Measurements from ENCODE around the gene SANBR.
"Not testable (repeated sequence)": the region's sequence is repeated elsewhere in the genome, so short reads cannot be mapped to it uniquely, and the experiment has no call there.

The SANBR gene

DNA sequence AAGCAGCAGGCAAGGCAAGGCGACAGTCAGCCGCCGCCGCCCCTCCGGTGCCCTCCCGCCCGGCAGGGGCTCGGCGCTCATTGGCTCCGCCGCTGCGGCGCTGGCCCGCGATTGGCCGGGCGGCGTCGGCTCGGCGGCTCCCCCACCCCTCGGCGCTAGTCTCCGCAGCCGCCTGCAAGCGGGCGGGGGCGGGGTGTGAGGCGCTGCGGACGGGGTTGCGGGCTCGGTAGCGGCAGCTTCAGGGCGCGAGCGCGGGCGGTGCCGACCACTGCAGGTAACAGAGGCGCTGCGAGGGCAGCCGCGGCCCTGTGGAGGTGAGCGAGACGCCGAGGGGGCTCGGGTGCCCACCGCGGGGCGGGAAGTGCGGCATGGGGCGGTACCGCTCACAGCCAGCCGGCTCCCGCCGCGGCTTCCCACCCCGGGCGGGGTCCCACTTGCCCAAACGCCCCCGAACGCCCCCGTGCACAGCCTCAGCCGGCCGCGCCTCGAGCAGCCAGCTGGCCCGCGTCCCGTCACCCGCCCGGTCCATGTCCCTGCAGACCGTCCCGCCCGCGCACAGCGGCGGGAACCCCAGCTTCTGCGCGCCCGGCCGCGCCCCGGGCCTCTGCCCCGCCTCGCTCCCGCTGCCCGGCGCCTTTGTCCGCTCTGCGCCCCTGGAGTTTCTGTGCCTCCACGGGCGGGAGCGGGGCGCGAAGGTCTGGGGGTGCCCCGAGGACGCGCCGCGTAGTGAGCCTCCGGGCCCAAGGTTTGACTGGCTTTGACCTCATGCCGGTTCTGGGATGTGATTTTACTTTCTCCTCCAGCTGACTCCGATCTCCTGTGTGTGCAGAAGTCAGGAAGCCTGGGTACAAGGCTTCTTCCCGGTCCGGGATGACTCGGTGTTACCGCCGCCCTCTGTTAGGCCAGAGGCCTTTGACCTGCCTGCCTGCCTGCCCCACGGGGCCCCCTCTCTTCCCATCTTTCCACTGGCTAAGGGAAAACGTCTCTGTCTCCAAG is at the start of gene SANBR:
SANBR (plus strand) TSS at position 158 of the 996 bp plus-strand sequence. CDS start 4,480 bp downstream, outside the sequence.
- DNase-seq, result peak; percentile 87

DNA sequence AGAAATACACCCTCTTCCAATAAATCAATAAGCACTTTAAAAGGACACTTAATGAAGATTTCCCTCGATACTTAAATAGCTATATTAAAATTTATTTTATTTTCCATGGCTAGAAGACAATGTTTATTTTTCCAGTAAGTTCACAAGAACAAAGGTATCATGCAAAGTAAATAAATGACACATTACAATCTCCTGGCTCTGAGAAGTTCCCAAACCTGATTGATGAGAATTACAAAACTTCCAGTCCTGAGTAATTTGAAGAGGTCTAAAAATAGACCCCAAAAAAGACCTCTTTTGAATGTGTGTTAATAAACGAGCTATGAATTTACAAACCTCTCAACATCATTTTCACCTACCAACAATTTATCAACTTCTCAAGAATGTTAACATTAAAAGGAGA is 49.7 kb upstream of the SANBR start:
- no peak for DNase-seq

DNA sequence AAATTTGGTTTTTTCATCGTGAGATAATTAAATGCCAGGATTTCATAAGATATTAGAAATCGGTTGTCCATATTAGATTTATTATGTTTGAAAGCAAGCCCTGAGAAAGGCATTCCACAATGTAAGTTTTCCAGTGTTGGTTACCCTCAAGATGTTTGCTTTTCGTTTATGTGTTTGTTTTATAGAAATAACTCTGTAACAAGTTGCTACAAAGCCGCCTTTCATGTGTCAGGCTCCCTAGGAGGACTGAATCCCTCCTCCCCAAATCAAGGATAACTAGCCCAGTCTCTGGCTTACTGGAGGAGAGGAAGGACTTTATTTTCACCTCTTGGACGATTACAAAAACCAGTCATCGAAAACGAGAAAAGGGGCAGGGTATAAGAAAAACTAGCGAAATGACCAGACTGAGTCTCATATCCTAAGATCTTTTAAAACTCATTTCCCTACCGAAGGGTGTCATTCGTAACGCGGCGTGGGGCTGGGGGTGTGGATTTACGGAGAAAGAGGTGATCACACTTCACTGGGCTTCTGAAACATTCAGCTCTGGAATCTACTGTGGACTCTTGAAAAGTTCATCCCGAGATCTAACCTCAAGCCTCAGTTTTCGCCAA is 49.2 kb upstream of the SANBR start:
- DNase-seq, result no peak

DNA sequence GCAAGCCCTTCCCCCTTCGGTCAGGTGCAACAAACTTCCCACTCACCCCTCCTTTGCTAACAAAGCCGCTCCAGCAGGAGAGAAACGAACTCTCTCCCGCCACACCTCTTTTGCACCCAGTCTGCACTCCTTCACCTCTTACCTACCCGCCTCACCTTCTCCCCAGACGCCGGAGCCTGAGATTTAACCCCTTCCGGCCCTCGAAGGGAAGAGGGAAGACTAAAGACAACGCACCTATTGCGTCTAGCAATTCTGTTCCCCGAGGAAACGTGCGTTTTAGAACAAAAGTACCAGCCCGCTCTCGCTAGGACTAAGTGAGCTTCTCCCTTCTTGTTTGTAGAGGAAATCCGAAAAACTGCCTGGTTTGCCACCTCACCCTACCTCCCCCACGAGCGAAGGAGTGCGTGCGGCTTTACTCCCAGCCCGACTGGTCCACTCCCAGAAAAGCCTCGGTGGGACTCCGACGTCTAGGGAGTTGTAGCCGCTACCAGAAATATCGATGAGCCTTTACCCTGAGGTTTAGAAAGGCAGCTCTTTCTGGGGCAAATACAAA is 48.6 kb upstream of the SANBR start:
- peak; percentile 65 for DNase-seq

DNA sequence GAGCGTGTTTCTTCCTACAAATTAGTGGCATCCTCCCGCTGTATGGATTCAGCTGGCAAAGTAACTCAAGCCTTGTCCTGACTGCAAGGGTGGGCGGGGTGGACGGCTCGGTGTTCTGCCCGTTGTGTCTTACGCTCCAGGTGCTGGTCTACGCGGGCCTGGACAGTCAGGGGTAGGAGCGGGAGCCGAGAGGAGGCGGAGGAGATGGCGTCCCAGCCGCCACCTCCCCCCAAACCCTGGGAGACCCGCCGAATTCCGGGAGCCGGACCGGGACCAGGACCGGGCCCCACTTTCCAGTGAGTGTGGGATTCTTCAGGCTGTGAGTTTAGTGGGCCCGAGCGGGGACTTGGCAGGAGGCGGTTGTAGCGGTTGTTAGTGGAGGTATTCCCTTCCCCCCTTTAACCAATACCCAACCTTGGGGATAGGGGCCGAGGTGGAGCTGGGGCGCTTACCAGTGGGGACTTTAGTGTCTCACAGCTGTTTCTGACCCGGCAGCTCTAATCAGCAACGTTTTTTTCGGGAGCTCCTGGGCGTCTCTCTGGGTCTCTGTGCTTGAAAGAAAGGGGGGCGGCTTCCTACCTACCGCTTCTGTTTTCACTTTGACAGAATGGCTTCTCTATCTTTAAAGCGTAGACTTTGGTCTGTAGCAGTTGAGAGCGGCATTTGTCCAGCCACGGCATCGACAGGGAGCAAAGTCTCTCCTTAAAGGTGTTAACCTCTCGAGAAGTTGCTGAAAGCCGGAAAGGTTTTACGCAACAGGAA is 47.9 kb upstream of the SANBR start, which contains the start of the genes PEX13 and PUS10:
PEX13 (plus strand) TSS at position 165 of the 762 bp plus-strand sequence; CDS start at position 205, 40 bp downstream.
PUS10 (minus strand) TSS at position 700 of the 762 bp plus-strand sequence. CDS start 6,365 bp downstream, outside the sequence.
- DNase-seq, result peak; percentile 63

DNA sequence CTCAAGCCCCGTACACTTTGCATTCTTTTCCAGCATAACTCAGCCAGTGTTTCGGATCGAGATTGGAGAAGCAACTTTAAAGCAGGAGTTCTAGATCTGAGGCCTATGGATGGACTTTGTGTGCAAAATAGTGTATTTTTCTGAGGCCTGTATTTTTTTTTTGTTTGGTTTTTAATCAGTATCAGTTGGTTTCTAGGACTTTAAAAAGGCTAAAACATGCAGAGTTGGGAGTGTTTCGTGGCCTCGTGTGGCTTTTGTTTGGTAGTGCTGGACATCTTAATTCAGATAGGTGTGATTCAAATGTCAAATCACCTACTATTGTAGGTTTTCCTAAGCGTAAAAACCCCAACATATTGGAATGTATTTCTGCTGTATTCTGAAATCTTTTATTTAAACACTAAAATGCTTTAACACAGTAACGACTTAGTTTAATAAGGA is 47.3 kb upstream of the SANBR start:
- DNase-seq, result no peak

DNA sequence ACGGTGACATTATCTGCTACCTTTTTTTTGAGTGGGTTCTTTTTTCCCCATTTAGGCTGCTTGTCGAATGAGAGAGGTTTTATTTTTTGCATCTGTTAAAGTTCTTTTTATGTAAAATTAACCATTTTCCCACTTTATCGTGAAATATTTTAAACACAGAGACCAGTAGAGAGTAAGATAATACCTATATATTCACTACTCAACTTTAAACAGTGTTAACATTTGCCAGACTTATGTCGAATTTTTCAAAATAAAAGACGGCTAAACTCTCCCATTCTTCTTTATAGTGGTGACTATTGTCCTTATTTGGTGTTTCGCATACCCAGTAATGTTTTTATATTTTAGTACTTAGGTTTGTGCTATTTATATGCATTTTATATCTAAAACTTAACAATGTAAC is 46.9 kb upstream of the SANBR start:
- no peak for DNase-seq

DNA sequence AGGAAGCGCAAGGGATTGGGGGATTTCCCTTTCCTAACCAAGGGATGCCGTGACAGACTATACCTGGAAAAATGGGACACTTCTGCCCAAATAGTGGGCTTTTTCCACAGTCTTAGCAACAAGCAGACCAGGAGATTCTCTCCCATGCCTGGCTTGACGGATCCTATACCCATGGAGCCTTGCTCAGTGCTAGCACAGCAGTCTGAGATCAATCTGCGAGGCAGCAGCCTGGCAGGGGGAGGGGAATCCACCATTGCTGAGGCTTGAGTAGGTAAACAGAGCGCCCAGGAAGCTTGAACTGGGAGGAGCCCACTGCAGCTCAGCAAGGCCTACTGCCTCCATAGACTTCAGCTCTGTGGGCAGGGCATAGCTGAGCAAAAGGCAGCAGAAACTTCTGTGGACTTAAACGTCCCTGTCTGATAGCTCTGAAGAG is 44.4 kb upstream of the SANBR start:
- DNase-seq, result no peak

DNA sequence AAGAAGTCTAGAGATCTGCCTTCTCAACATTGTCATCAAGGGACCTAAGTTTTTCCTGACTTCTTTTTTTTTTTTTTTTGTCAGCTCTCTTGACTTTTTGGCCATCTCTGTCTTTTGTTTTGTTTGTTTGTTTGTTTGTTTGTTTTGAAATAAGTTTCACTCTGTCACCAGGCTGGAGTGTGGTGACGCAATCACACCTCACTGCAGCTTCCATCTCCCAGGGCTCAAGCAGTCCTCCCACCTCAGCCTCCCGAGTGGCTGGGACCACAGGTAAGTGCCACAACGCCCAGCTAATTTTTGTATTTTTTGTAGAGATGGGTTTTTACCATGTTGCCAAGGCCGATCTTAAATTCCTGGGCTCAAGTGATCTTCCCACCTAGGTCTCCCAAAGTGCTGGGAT is 42.0 kb upstream of the SANBR start:
- no peak for DNase-seq

DNA sequence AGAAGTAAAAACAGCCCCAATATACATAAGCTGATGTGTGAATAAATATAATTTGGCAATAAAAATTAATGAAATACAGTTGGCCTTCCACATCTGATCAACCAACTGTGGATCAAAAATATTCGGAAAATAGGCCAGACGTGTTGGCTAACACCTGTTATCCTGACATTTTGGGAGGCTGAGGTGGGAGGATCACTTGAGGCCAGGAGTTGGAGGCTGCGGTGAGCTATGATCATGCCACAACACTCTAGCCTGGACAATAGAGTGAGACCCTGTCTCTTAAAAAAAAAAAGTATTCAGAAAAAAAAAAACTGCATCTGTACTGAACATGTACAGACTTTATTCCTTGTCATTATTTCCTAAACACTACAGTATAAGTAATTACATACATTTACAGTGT is 36.1 kb upstream of the SANBR start:
- DNase-seq, result no peak

DNA sequence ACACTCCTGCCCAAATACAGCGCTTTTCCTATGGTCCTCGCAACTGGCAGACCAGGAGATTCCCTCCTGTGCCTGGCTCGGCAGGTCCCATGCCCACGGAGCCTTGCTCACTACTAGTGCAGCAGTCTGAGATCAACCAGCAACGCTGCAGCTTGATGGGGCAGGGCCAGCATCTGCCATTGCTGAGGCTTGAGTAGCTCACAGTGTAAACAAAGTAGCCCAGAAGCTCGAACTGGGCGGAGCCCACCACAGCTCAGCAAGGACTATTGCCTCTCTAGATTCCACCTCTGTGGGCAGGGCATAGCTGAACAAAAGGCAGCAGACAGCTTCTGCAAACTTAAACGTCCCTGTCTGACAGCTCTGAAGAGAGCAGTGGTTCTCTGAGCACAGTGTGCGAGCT is 31.1 kb upstream of the SANBR start:
- DNase-seq, result not testable (repeated sequence)

DNA sequence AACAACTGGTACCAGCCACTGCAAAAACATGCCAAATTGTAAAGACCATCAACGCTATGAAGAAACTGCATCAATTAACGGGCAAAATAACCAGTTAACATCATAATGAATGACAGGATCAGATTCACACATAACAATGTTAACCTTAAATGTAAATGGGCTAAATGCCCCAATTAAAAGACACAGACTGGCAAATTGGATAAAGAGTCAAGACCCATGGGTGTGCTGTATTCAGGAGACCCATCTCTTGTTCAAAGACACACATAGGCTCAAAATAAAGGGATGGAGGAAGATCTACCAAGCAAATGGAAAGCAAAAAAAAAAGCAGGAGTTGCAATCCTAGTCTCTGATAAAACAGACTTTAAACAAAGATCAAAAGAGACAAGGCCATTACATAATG is 29.0 kb upstream of the SANBR start:
- DNase-seq, result not testable (repeated sequence)

DNA sequence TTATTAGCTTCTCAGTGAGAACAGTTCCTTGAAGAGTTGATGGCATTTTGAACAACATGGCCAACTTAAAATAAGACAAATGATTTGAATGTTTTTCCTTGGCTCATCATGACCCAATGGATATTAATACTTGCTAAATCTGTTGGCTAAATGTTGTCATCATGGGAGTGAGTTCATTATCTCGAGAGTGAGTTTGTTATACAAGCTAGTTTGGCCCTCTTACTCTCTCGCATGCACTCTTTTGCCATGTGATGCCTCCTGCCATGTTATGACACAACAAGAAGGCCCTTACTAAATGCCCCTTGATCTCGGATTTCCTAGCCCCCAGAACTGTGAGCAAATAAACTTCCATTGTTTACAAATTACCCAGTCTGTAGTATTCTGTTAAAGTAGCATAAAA is 22.9 kb upstream of the SANBR start:
- DNase-seq, result no peak

DNA sequence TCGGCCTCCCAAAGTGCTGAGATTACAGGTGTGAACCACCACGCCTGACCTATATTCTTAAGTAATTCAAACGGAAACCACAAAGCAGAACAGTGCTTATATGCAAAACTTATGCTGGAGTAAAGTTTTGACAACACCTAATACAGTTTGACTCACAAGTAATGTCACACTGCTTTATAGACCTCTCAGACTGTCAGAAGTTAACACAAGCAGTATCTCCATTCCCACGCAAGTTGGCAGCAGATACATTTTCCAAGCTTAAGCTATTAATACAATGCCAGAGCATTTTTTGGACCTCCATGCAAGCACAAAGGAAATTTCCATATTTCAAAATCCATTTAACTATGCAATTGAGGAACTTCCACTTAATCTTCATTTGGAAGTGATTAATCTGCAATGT is 21.0 kb upstream of the SANBR start:
- no peak for DNase-seq

DNA sequence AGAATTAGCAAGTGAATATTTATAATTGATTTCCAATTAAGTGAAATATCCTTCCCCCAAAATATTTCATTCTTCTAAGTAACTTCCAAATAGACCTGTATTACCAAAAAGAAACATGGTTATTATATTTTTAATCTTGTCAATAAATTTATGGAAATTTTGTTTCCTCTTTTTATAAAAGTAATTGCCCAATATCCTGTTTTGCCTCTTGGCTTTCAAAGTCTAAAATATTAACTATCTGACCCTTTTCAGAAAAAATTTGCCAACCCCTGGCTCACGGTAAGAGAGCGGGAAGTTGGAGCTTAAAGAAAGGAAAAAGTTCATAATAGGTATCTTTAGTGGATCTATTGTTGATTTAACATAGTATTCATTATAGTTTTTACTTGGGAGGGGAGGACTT is 20.4 kb upstream of the SANBR start:
- DNase-seq, result no peak

DNA sequence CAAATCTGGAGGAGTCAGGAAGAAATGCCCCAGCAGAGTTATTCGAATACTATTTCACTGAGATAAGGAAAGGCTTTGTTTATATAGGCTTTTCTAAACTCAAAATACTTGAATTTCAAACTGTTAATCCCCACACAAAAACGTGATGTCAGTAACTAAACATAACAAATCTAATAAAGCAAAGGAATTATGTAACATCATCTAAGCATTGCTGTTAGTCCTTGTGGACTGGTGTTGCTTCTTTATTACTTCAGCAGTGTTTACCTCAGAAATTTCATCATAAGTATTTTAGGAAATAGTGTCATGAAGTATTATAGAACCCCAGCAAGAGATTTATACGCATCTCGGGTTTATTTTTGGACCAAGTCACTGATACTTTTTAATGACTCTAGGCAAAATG is 19.7 kb upstream of the SANBR start:
- DNase-seq, result no peak

DNA sequence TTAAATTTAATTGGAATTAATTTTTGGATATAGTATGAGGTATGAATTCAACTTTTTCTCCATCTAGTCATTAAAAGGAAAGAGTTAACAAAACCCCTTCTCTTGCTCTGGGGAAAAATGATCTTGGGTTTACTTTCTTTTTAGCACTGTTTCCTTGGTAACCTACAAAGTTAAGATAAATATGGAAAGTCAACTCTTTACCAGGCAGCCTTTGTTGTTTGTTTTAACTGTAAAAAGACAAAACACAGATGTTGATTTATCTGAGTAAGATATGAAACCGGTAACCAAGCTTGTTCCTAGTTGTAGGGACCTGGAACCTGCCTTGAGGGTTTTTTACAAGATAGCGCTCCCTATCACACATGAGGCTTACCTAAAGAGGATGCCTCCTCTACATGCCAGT is 10.1 kb upstream of the SANBR start:
- DNase-seq, result no peak

DNA sequence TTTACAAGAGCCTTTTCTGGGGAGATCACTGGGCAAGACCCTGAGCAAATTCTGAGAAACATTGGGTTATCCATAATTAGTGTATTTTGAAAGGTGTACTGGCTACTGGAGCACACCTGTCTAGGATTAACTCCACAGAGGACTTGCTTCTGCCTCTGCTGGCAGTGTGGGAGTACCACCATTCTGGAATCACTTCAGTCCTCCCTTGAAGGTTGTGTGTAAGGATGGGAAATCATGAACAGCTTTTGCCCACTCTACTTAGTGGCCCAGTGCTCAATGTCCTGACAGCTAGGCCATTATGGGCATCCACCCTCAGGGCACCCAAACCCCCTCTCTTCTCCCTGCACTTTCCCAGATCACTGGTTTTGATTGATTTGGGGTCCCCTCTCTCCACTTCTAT is 8.1 kb upstream of the SANBR start:
- DNase-seq, result no peak

DNA sequence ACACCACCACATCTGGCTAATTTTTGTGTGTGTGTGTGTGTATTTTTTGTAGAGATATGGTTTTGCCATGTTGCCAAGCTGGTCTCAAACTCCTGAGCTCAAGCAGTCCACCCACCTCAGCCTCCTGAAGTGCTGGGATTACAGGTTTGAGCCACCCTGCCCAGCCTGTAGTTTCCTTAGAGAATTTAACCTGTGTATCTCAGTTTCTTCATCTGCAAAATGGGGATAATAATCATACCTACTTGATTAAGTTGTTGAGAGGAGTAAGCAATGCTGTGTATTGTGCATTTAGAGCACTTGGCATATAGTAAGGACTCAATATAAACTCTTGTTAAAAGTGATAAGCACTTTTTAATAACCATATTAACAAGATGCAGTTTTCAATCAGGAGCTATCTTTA is 6.3 kb upstream of the SANBR start:
- DNase-seq, result no peak

DNA sequence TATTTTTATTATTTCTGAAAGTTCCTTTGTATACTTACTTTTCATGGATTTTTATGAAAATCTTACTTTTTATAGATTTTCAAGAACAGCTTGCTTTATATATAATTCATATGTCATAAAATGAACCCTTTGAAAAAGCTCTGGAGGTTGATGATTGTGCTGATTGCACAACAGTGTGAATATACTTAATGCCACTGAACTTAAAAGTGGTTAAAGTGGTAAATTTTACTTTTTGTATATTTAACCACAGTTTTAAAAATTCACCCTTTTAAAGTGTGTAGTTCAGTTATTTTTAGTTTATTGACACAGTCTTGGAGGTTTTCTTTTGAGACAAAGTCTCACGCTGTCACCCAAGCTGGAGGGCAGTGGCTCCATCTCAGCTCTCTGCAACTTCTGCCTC is 8.4 kb downstream of the SANBR start:
- no peak for DNase-seq

DNA sequence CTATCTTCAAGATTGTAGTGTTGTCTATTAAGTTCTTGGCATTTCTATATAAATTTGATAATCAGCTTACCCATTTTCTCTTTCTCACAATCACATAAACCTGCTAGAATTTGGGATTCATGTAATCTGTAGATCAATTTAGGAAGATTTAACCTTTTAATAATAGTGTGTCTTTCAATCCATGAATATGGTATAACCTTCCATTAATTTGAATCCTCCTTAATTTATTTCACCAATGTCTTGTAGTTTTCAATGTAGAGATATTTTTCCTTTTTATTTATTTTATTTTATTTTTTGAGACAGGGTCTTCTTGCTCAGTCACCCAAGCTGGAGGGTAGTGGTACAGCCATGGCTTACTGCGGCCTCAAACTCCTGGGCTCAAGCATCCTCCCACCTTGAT is 20.2 kb downstream of the SANBR start:
- no peak for DNase-seq

DNA sequence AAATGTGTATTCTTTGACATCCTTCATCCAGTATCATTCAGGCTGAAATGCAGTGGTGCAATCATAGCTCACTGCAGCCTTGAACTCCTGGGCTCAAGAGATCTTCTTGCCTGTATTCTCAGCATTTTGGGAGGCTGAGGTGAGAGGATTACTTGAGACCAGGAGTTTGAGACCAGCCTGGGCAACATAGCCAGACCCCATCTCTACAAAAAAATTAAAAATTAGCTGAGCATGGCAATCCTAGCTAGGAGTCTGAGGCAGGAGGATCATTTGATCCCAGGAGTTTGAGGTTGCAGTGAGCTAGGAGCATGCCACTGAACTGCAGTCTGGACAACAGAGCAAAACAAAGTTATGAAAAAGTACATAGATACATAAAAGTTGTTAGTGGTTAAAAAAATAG is 24.1 kb downstream of the SANBR start:
- no peak for DNase-seq

DNA sequence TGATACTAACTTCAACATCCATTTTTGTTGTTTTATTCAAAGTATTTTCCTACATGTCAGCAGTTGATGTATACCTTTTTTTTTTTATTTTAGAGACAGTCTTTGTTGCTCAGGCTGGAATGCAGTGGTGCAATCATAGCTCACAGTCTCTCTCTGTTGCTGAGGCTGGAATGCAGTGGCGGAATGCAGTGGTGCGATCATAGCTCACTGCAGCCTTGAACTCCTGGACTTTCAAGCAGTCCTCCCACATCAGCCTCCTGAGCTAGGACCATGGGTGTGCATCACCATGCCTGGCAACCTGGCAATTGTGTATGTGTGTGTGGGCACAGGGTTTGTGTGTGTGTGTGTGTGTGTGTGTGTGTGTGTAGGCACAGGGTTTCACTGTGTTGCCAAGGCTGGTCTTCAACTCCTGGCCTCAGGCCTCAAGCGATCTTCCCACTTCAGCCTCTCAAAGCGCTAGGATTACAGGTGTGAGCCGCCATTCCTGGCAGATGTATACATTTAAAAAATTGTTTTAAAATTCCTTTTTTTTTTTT is 24.8 kb downstream of the SANBR start:
- DNase-seq, result no peak

Data from NCI-H510A (cell line).